K562 (cell line): ENCODE measurements around the gene MFSD2B. TPM values are rescaled to one million over a fixed set of nuclear protein-coding genes. Genes with fewer than 3 reads are reported as not detected.
A peak's percentile ranks its signal among the peaks of the same experiment; 100 is the strongest.

ENCODE experiments used
- CBFA2T3 ChIP-seq: fragments of 450-650 bp; IDR thresholded peaks from 2 replicates; pipeline ENCODE4 v1.6.1; 2017
- CBFB ChIP-seq: sonication (generic); formaldehyde crosslinking; IDR thresholded peaks from 2 replicates; pipeline ENCODE4 v1.4.0; 2020; ENCODE audit warnings: mild to moderate bottlenecking, missing genetic modification reagents
- DDX20 ChIP-seq: fragments of 450-650 bp; IDR thresholded peaks from 2 replicates; pipeline ENCODE4 v1.6.1; 2016; ENCODE audit warnings: missing genetic modification characterization, low read depth, mild to moderate bottlenecking, missing compliant biosample characterization, moderate library complexity
- DPF2 ChIP-seq: fragments of 450-650 bp; IDR thresholded peaks from 2 replicates; pipeline ENCODE4 v1.6.1; 2016
- GATAD2A ChIP-seq: fragments of 450-650 bp; IDR thresholded peaks from 2 replicates; pipeline ENCODE4 v1.6.1; 2017
- HIVEP1 ChIP-seq: fragments of 250-450 bp; sonication (Bioruptor Pico); IDR thresholded peaks from 2 replicates; pipeline ENCODE4 v1.4.0; 2020; ENCODE audit warnings: mild to moderate bottlenecking
- HNRNPLL ChIP-seq: fragments of 200-400 bp; formaldehyde crosslinking; IDR thresholded peaks from 2 replicates; pipeline ENCODE4 v1.6.1; 2017; ENCODE audit warnings: low read length, low read depth, mild to moderate bottlenecking; ENCODE audit not compliant: poor library complexity, severe bottlenecking
- HOMEZ ChIP-seq: fragments of 250-450 bp; sonication (Bioruptor Pico); IDR thresholded peaks from 2 replicates; pipeline ENCODE4 v1.4.0; 2020; ENCODE audit warnings: mild to moderate bottlenecking, moderate library complexity
- MTA3 ChIP-seq: fragments of 450-650 bp; formaldehyde crosslinking; IDR thresholded peaks from 2 replicates; pipeline ENCODE4 v1.6.1; 2017; ENCODE audit warnings: mild to moderate bottlenecking, borderline replicate concordance
- NFATC3 ChIP-seq: fragments of 450-650 bp; IDR thresholded peaks from 2 replicates; pipeline ENCODE4 v1.6.1; 2017; ENCODE audit warnings: mild to moderate bottlenecking
- NFIC ChIP-seq: fragments of 450-650 bp; IDR thresholded peaks from 2 replicates; pipeline ENCODE4 v1.6.1; 2017; ENCODE audit warnings: mild to moderate bottlenecking, inconsistent platforms
- PREB ChIP-seq: sonication (generic); formaldehyde crosslinking; IDR thresholded peaks from 2 replicates; pipeline ENCODE4 v1.8.1; 2023; ENCODE audit warnings: mild to moderate bottlenecking, missing genetic modification reagents
- SRF ChIP-seq, 2 experiments: fragments of 250-450, 450-650 bp in 1 of 2; sonication (Bioruptor Pico) in 1 of 2; sonication (generic) in 1 of 2; formaldehyde crosslinking; IDR thresholded peaks; 2 replicates each; pipeline versions ENCODE4 v1.5.0 to v1.5.1; 2020 to 2022; ENCODE audit warnings: mild to moderate bottlenecking in 1 of 2, missing genetic modification reagents in 1 of 2
- STAT5B ChIP-seq: fragments of 250-450 bp; sonication (Bioruptor Pico); IDR thresholded peaks from 2 replicates; pipeline ENCODE4 v1.8.0; 2021; ENCODE audit warnings: mild to moderate bottlenecking, inconsistent platforms
- SUPT5H ChIP-seq: fragments of 450-650 bp; IDR thresholded peaks from 2 replicates; pipeline ENCODE4 v1.6.1; 2016
- TCF15 ChIP-seq: fragments of 250-450 bp; sonication (Bioruptor Pico); IDR thresholded peaks from 2 replicates; pipeline ENCODE4 v1.8.0; 2022; ENCODE audit warnings: moderate library complexity, mild to moderate bottlenecking, inconsistent platforms
- TFAP4 ChIP-seq: sonication (generic); formaldehyde crosslinking; IDR thresholded peaks from 2 replicates; pipeline ENCODE4 v1.8.0; 2022; ENCODE audit warnings: missing genetic modification reagents, mild to moderate bottlenecking, moderate library complexity, borderline replicate concordance
- ZC3H4 ChIP-seq: sonication (generic); formaldehyde crosslinking; IDR thresholded peaks from 2 replicates; pipeline ENCODE4 v1.9.0; 2021; ENCODE audit warnings: missing genetic modification reagents, borderline replicate concordance
- ZFP36 ChIP-seq: fragments of 150-350 bp; IDR thresholded peaks from 2 replicates; pipeline ENCODE4 v1.6.1; 2018; ENCODE audit warnings: low read length, low read depth; ENCODE audit not compliant: partially characterized antibody
- ZNF143 ChIP-seq: sonication (generic); formaldehyde crosslinking; IDR thresholded peaks from 2 replicates; pipeline ENCODE4 v1.9.0; 2022; ENCODE audit warnings: mild to moderate bottlenecking, missing genetic modification reagents
- ZNF253 ChIP-seq: fragments of 250-450 bp; sonication (Bioruptor Pico); conservative IDR thresholded peaks from 2 replicates; pipeline ENCODE4 v1.6.1; 2021; ENCODE audit warnings: mild to moderate bottlenecking
- ZNF316 ChIP-seq: fragments of 450-650 bp; IDR thresholded peaks from 2 replicates; pipeline ENCODE4 v1.6.1; 2016
- ZNF431 ChIP-seq: sonication (generic); formaldehyde crosslinking; IDR thresholded peaks from 2 replicates; pipeline ENCODE4 v1.8.0; 2022; ENCODE audit warnings: mild to moderate bottlenecking, missing genetic modification reagents
- ZNF695 ChIP-seq: fragments of 450-650 bp; formaldehyde crosslinking; IDR thresholded peaks from 2 replicates; pipeline ENCODE4 v1.4.0; 2020; ENCODE audit warnings: mild to moderate bottlenecking, moderate library complexity
- ZNF77 ChIP-seq: fragments of 250-450 bp; sonication (Bioruptor Pico); IDR thresholded peaks from 2 replicates; pipeline ENCODE4 v1.5.0; 2020
- polyA plus RNA-seq, 8 experiments: library from polyadenylated mRNA; depleted of rRNA in 4 of 8; stranded (reverse) in 5 of 8; unstranded in 3 of 8; fragments of >200 nt; fragmentation: Nextera tagmentation in 2 of 8; fragmentation: Illumina TruSeq in 1 of 8; extraction: Ambion mirVana in 2 of 8; extraction: Trizol in 1 of 8; gene quantifications; 2 replicates each; pipeline versions ENCODE4 v1.2.1 to v1.2.3, GENCODE V29; 2011 to 2014; ENCODE audit warnings: inconsistent platforms in 1 of 8, missing spikeins in 1 of 8
- total RNA-seq, 7 experiments: library from RNA; depleted of rRNA in 6 of 7; stranded (reverse); fragments of >200 nt in 6 of 7; fragmentation: Illumina TruSeq in 2 of 7; extraction: Trizol in 2 of 7; gene quantifications; 2 replicates each; pipeline versions ENCODE4 v1.2.1 to v1.2.3, GENCODE V29; 2011 to 2021; ENCODE audit warnings: low replicate concordance in 1 of 7

The MFSD2B gene
- total and polyA plus RNA-seq, 9 of the 15 experiments (the other 6 are each of a cell fraction or from before 2014, with no cell fraction given) = 2.6 to 10.9 (median 6.8) TPM

- TF ChIP-seq PREB (no peak), ZNF143 (peak; percentile 90), HNRNPLL (no peak), ZNF316 (no peak), HOMEZ (no peak), ZFP36 (no peak), DPF2 (no peak; the same call in 1 of the 2 replicates), NFATC3 (no peak), ZNF431 (CRISPR knock-in tag) (no peak), SRF (CRISPR knock-in tag; IDR thresholded peaks at IDR 0.05) (no peak), HIVEP1 (no peak), ZNF77 (CRISPR knock-in tag) (no peak), CBFB (CRISPR knock-in tag) (0 out of 2 replicates have a peak, but pooled peaks have one; percentile 80), MTA3 (peak; percentile 81; the same call in 1 of the 2 replicates), TFAP4 (CRISPR knock-in tag) (peak; percentile 51; the same call in 1 of the 2 replicates), ZC3H4 (CRISPR knock-in tag) (no peak), NFIC (no peak), CBFA2T3 (no peak), STAT5B (CRISPR knock-in tag) (no peak), DDX20 (tag) (no peak), TCF15 (no peak), ZNF253 (CRISPR knock-in tag) (no peak), ZNF695 (CRISPR knock-in tag) (no peak), GATAD2A (no peak), SUPT5H (peak; percentile 97)
Observed at GRCh38 chr2:24046930-24047702, 37.2 kb downstream of the MFSD2B start, which contains the start of gene WDCP (continued).
